ENCODE results near the gene EPHA3.

Gene EPHA3

DNA sequence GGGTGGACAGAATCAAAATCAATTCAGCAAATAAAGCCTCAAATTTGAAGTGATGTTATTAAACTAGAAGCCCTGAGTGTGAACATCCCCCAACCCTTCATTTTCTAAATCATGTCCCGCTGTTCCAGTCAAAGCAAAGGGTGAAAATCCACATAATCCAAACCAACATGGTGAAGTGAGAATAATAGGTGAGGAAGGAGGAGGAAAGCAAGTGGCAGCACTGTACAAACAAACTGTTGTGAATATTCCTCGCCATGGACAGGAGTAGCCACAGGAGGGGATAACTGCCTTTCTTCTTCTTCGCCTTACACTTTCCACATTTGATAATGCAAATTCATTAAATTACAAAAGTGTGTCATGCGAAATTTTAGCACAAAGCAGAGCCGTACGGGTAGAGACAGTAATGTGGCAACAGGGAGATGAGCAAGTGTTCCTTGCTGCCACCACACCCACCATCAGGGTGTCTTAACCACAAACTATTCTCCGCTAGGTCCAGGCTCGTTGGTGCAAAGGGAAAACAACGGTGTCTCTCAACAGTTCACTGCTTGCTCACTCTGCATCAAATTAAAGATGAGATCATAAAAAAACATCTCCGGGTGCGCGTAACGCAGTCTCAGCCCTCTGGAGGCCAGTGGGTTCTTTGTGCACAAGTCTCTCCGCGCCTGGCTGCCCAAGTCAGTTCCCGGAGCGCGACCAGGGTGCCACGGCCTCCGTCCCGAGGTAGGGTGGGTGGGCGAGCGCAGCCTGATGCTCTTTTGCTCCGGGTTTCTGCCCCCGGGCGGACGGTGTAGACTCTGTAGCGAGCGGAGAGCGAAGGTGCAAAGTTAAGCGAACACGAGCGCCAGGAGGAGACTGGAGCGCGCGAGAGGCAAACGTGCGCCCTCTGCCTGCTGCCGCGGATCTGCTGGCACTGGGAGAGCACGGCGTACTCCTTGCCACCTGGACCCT is 6.7 kb downstream of the EPHA3 start:
- H3K4me3 ChIP-seq, result peak overlapping the region; percentile 51 to 56
- TF ChIP-seq, protein P1, sequence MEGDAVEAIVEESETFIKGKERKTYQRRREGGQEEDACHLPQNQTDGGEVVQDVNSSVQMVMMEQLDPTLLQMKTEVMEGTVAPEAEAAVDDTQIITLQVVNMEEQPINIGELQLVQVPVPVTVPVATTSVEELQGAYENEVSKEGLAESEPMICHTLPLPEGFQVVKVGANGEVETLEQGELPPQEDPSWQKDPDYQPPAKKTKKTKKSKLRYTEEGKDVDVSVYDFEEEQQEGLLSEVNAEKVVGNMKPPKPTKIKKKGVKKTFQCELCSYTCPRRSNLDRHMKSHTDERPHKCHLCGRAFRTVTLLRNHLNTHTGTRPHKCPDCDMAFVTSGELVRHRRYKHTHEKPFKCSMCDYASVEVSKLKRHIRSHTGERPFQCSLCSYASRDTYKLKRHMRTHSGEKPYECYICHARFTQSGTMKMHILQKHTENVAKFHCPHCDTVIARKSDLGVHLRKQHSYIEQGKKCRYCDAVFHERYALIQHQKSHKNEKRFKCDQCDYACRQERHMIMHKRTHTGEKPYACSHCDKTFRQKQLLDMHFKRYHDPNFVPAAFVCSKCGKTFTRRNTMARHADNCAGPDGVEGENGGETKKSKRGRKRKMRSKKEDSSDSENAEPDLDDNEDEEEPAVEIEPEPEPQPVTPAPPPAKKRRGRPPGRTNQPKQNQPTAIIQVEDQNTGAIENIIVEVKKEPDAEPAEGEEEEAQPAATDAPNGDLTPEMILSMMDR (IDR thresholded peaks at IDR 0.05), result peak; percentile 21 to 53
- peak overlapping the region; percentile 39 to 53 for H3K27ac ChIP-seq
- peaks cover 0 to 13% (median 5%) of the 10 kb centered on the region in 4 donors for H3K4me1 ChIP-seq
- DNase-seq, result peak; percentile 48 to 76
- intact Hi-C loops (cut with DNase I; ENCODE audit: low total_unique reads), result no loop called here
- no peaks in the 10 kb centered on the region for H3K36me3 ChIP-seq
- H3K27me3 ChIP-seq, result peaks cover 0 to 6% of the 10 kb centered on the region in 2 donors
- no peaks in the 10 kb centered on the region for H3K9me3 ChIP-seq

DNA sequence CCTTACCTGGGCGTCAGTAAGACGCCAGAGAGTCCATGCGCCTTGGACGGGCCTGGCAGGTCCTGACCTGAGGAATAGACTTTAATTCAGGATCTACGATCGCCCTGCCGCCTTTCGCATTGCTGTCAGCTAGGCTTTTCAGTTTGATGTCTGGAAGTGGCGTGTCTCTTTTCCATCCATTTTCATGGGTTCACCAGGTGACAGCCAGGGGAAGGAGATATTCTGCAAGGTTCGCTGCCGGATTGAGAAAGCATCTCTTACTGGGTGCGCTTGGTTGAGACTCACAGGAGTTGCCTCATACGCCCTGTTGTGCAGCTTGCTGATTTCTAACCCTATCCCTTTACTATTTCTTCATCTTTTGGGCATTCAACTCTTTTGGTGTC is 7.4 kb downstream of the EPHA3 start:
- intact Hi-C loops (cut with DNase I; ENCODE audit: low total_unique reads), result no loop called here
- no peaks in the 10 kb centered on the region for H3K36me3 ChIP-seq
- peaks cover 0 to 13% (median 5%) of the 10 kb centered on the region in 4 donors for H3K4me1 ChIP-seq
- peaks cover 0 to 6% of the 10 kb centered on the region in 2 donors for H3K27me3 ChIP-seq
- peak overlapping the region; percentile 39 to 53 for H3K27ac ChIP-seq
- H3K9me3 ChIP-seq, result no peaks in the 10 kb centered on the region
- TF ChIP-seq, protein P1 (IDR thresholded peaks at IDR 0.05), result no peak
- H3K4me3 ChIP-seq, result peak overlapping the region; percentile 51 to 56
- DNase-seq, result no peak

DNA sequence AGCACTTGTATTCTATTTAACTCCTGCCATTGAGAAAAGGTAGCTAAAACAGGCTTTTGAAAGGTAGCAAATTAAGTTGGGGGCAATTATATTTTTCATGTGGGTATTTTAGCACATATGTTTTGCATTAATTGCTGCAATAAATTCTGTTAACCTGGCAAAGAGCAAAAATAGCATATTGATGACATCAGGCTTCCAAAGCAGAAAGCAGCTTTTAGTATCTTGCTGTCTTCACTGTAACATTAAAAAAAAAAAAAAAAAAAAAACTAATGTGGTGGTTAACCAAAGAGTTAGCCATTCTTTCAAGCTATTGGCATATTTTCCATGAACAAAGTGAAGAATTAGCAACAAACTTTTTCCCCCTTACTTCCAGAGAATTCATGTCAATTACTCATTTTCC is 9.1 kb downstream of the EPHA3 start:
- Histone ChIP-seq H3K9me3 (no peaks in the 10 kb centered on the region), H3K27ac (no peak overlapping the region), H3K4me3 (no peak overlapping the region), H3K4me1 (peaks cover 0 to 13% (median 5%) of the 10 kb centered on the region in 4 donors), H3K36me3 (no peaks in the 10 kb centered on the region), H3K27me3 (peaks cover 0 to 6% of the 10 kb centered on the region in 2 donors)
- intact Hi-C loops (cut with DNase I; ENCODE audit: low total_unique reads), result no loop called here
- TF ChIP-seq, protein P1 (IDR thresholded peaks at IDR 0.05), result no peak
- no peak for DNase-seq

DNA sequence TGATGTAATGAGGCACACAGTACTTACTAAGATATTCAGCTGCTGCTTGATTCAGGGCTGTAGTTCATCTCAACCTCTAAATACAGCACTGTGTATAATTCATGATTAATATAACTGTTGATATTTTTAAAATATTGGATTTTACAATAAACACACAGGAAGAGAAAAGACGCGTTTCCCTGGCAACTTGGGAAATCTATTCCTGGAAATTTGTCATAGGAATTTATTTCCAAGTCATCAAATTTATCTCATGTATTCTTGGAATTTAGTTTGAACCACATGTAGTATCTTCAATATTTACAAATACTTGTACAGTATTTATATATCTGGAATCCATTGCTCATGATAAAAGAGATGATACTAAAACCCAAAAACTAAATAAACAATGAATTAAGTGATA is 30.6 kb downstream of the EPHA3 start:
- TF ChIP-seq, protein P1 (IDR thresholded peaks at IDR 0.05), result no peak
- no peaks in the 10 kb centered on the region for H3K36me3 ChIP-seq
- H3K27me3 ChIP-seq, result no peaks in the 10 kb centered on the region
- no peak for DNase-seq
- H3K4me1 ChIP-seq, result no peaks in the 10 kb centered on the region
- no peak overlapping the region for H3K4me3 ChIP-seq
- intact Hi-C loops (cut with DNase I; ENCODE audit: low total_unique reads), result no loop called here
- H3K9me3 ChIP-seq, result no peaks in the 10 kb centered on the region
- no peak overlapping the region for H3K27ac ChIP-seq

DNA sequence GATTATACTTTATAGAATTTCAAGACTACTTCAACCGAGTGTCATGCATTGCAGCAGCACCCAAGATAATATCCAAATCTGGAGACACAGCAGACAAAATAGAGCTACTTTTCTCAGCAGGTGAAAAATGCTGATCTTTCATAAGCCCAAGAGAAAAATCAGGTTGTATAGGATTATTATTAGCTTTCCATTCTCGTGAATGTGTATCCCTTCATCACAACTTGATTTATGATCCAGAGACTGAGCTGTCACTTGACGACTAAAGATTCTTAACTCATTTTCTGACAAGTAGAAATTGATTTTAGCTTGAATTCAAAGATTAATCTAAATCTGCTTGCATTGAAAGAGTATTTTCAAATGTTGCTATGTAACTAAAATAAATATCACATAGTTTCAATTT is 32.4 kb downstream of the EPHA3 start:
- no peaks in the 10 kb centered on the region for H3K27me3 ChIP-seq
- no peaks in the 10 kb centered on the region for H3K36me3 ChIP-seq
- intact Hi-C loops (cut with DNase I; ENCODE audit: low total_unique reads), result no loop called here
- no peaks in the 10 kb centered on the region for H3K9me3 ChIP-seq
- TF ChIP-seq, protein P1 (IDR thresholded peaks at IDR 0.05), result no peak
- DNase-seq, result no peak
- H3K27ac ChIP-seq, result no peak overlapping the region
- H3K4me3 ChIP-seq, result no peak overlapping the region
- no peaks in the 10 kb centered on the region for H3K4me1 ChIP-seq

Data from tibial artery (tissue), 4 donors.